HEK293 (cell line): ENCODE results near the gene PES1.

Source experiments
- CTCF ChIA-PET: fragments of 350-600 bp; formaldehyde crosslinking; extraction: SDS; loops from one replicate; lab custom pipeline; 2021; ENCODE audit warnings: antibody characterized with exemption; lab: Yijun Ruan, JAX
- POLR2A ChIA-PET: fragments of 300-600 bp; formaldehyde crosslinking; extraction: SDS; loops from one replicate; lab custom pipeline; 2020; ENCODE audit warnings: antibody characterized with exemption, inconsistent platforms; lab: Yijun Ruan, JAX
- H3K27ac ChIP-seq: fragments of 200-500 bp; sonication (Bioruptor generic); 2 replicates; pipeline ENCODE4 v1.5.1; 2014; ENCODE audit warnings: low read depth, low read length, control low read depth, inconsistent platforms; ENCODE audit errors: extremely low read depth
- H3K36me3 ChIP-seq, 2 experiments: fragments of 200-500 bp in 1 of 2; sonication (Bioruptor generic) in 1 of 2; 1 replicate in 1 of 2; 2 replicates in 1 of 2; pipeline ENCODE4 v1.5.1; 2014 to 2017; ENCODE audit warnings: inconsistent platforms in 2 of 2, low read length in 2 of 2; ENCODE audit not compliant: control insufficient read depth in 2 of 2, insufficient read depth in 1 of 2
- H3K4me1 ChIP-seq: fragments of 200-500 bp; sonication (Bioruptor generic); 2 replicates; pipeline ENCODE4 v1.5.1; 2014; ENCODE audit warnings: mild to moderate bottlenecking, low read length, inconsistent platforms; ENCODE audit not compliant: control insufficient read depth, insufficient read depth
- H3K4me3 ChIP-seq: 2 replicates; pipeline ENCODE4 v1.5.1; 2011; ENCODE audit warnings: low read depth, mild to moderate bottlenecking, control low read depth, low read length, moderate library complexity
- H3K9me3 ChIP-seq: fragments of 200-500 bp; sonication (Bioruptor generic); 2 replicates; pipeline ENCODE4 v1.5.1; 2014; ENCODE audit warnings: low read depth, low read length, inconsistent platforms; ENCODE audit not compliant: control insufficient read depth, insufficient read depth
- BCL11B ChIP-seq: fragments of 450-650 bp; formaldehyde crosslinking; IDR thresholded peaks from 2 replicates; pipeline ENCODE4 v1.5.1; 2016; ENCODE audit warnings: low read depth, missing biosample characterization, missing genetic modification characterization
- ELK4 ChIP-seq: IDR thresholded peaks from 2 replicates; pipeline ENCODE4 v1.6.1; 2011; ENCODE audit warnings: mild to moderate bottlenecking, low read depth, low read length, borderline replicate concordance
- GLIS2 ChIP-seq: fragments of 450-650 bp; formaldehyde crosslinking; IDR thresholded peaks from 2 replicates; pipeline ENCODE4 v1.5.1; 2016; ENCODE audit warnings: missing biosample characterization, missing genetic modification characterization
- IKZF3 ChIP-seq: fragments of 450-650 bp; IDR thresholded peaks from 2 replicates; pipeline ENCODE4 v1.5.0; 2018; ENCODE audit warnings: missing biosample characterization, mild to moderate bottlenecking, missing genetic modification characterization, moderate library complexity
- KLF1 ChIP-seq: fragments of 450-650 bp; formaldehyde crosslinking; IDR thresholded peaks from 2 replicates; pipeline ENCODE4 v1.5.1; 2016; ENCODE audit warnings: missing biosample characterization, missing genetic modification characterization
- RBAK ChIP-seq: fragments of 450-650 bp; formaldehyde crosslinking; IDR thresholded peaks from 2 replicates; pipeline ENCODE4 v1.5.1; 2016; ENCODE audit warnings: missing biosample characterization, missing genetic modification characterization
- SCRT1 ChIP-seq: fragments of 450-650 bp; formaldehyde crosslinking; IDR thresholded peaks from 2 replicates; pipeline ENCODE4 v1.5.1; 2016; ENCODE audit warnings: missing biosample characterization, missing genetic modification characterization, borderline replicate concordance
- SP2 ChIP-seq: fragments of 450-650 bp; formaldehyde crosslinking; IDR thresholded peaks from 2 replicates; pipeline ENCODE4 v1.5.1; 2016; ENCODE audit warnings: missing biosample characterization, missing genetic modification characterization
- ZFP3 ChIP-seq: fragments of 450-650 bp; formaldehyde crosslinking; IDR thresholded peaks from 2 replicates; pipeline ENCODE4 v1.5.1; 2016; ENCODE audit warnings: low read depth, missing biosample characterization, missing genetic modification characterization
- ZIC2 ChIP-seq: fragments of 450-650 bp; formaldehyde crosslinking; IDR thresholded peaks from 2 replicates; pipeline ENCODE4 v1.5.1; 2016; ENCODE audit warnings: missing biosample characterization, missing genetic modification characterization
- ZNF132 ChIP-seq: fragments of 450-650 bp; formaldehyde crosslinking; IDR thresholded peaks from 2 replicates; pipeline ENCODE4 v1.5.1; 2017; ENCODE audit warnings: missing biosample characterization, missing genetic modification characterization, borderline replicate concordance
- ZNF140 ChIP-seq: fragments of 450-650 bp; formaldehyde crosslinking; IDR thresholded peaks from 2 replicates; pipeline ENCODE4 v1.5.1; 2016; ENCODE audit warnings: missing biosample characterization, missing genetic modification characterization
- ZNF23 ChIP-seq: fragments of 450-650 bp; formaldehyde crosslinking; IDR thresholded peaks from 2 replicates; pipeline ENCODE4 v1.5.1; 2016; ENCODE audit warnings: missing biosample characterization, missing genetic modification characterization, borderline replicate concordance
- ZNF404 ChIP-seq: fragments of 450-650 bp; formaldehyde crosslinking; IDR thresholded peaks from 2 replicates; pipeline ENCODE4 v1.5.1; 2017; ENCODE audit warnings: missing biosample characterization, missing genetic modification characterization
- ZNF473 ChIP-seq: fragments of 450-650 bp; formaldehyde crosslinking; IDR thresholded peaks from 2 replicates; pipeline ENCODE4 v1.5.1; 2017; ENCODE audit warnings: missing biosample characterization, missing genetic modification characterization
- ZNF501 ChIP-seq: fragments of 450-650 bp; formaldehyde crosslinking; IDR thresholded peaks from 2 replicates; pipeline ENCODE4 v1.5.1; 2016; ENCODE audit warnings: missing biosample characterization, missing genetic modification characterization
- ZNF518A ChIP-seq: fragments of 450-650 bp; formaldehyde crosslinking; conservative IDR thresholded peaks from 2 replicates; pipeline ENCODE4 v1.5.1; 2016; ENCODE audit warnings: low read depth, missing biosample characterization, missing genetic modification characterization
- ZNF529 ChIP-seq: fragments of 450-650 bp; formaldehyde crosslinking; IDR thresholded peaks from 2 replicates; pipeline ENCODE4 v1.5.1; 2017; ENCODE audit warnings: missing genetic modification characterization, missing biosample characterization; ENCODE audit not compliant: insufficient replicate concordance
- ZNF558 ChIP-seq: fragments of 450-650 bp; formaldehyde crosslinking; IDR thresholded peaks from 2 replicates; pipeline ENCODE4 v1.5.1; 2016; ENCODE audit warnings: missing biosample characterization, missing genetic modification characterization
- ZNF600 ChIP-seq: fragments of 450-650 bp; formaldehyde crosslinking; IDR thresholded peaks from 2 replicates; pipeline ENCODE4 v1.5.1; 2016; ENCODE audit warnings: missing biosample characterization, missing genetic modification characterization
- ZNF654 ChIP-seq: fragments of 450-650 bp; formaldehyde crosslinking; IDR thresholded peaks from 2 replicates; pipeline ENCODE4 v1.5.1; 2016; ENCODE audit warnings: low read depth, missing biosample characterization, missing genetic modification characterization
- TF ChIP-seq, protein P1 (sequence below): fragments of 450-650 bp; formaldehyde crosslinking; IDR thresholded peaks from 2 replicates; pipeline ENCODE4 v1.5.1; 2016; ENCODE audit warnings: missing biosample characterization, missing genetic modification characterization
- TF ChIP-seq, protein P2 (sequence below): fragments of 450-650 bp; formaldehyde crosslinking; conservative IDR thresholded peaks from 2 replicates; pipeline ENCODE4 v1.5.1; 2016; ENCODE audit warnings: low read depth, missing biosample characterization, missing genetic modification characterization

Gene PES1

GRCh38 chr22:30636226-30637077, 44.7 kb upstream of the PES1 start (continued):
- TF ChIP-seq ZNF518A (tag by site-specific recombination): no peak
- TF ChIP-seq RBAK (tag by site-specific recombination): no peak
- no peak for TF ChIP-seq ELK4
- TF ChIP-seq ZFP3 (tag by site-specific recombination): no peak
- no peak for TF ChIP-seq ZNF132 (tag by site-specific recombination)
- TF ChIP-seq BCL11B: no peak
- no peak; the same call in none of the 2 replicates for TF ChIP-seq GLIS2 (tag by site-specific recombination)
- no peak for TF ChIP-seq ZNF529 (tag by site-specific recombination)
- no peak for TF ChIP-seq ZNF654 (tag by site-specific recombination)
- TF ChIP-seq ZNF501 (tag by site-specific recombination): no peak
- no peak for TF ChIP-seq ZNF600
- TF ChIP-seq ZIC2 (tag by site-specific recombination): peak; percentile 36
- TF ChIP-seq SCRT1 (tag by site-specific recombination): peak; percentile 9; the same call in 1 of the 2 replicates

DNA sequence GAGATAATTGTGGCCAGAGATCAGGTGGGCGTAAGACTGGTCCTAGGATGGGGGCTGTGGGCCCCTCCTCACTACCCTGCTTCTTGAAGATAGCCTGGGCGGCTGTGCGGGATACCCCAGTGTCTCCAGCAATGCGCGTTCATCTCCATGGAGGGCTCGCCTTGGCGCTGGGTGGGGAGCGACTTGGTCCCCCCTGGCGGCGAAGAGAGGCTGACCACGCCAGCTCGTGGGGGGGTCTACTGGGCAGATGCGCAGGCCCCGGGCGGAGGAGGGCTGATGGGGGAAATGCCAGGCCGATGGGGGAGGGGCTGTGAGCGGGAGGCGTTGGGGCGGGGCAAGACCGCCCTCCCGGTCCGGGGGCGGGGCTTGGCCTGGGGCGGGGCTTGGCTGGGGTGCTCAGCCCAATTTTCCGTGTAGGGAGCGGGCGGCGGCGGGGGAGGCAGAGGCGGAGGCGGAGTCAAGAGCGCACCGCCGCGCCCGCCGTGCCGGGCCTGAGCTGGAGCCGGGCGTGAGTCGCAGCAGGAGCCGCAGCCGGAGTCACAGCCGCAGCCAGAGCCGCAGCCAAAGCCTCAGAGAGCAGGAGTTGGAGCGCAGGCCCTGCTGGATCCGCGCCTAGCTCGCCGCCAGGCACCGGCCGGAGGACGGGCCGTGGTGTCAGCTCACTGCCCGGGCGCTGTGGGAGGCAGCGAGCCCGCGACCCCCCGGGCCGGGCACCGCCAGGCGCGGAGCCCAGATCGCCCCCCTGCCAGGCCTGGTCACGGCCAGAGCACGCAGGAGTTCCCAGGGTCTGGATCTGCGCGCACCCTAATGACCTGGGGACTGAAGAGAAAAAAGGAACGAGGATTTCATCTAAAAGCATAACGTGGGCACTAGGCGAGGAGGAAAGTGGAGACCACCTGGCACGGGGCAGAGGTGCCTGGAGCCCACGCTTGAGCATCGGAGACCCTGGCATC, 43.8 kb upstream of the PES1 start, which contains the start of gene SLC35E4:
Gene SLC35E4, plus strand, starts transcription at position 509 of the 953 bp plus-strand sequence. CDS start 670 bp downstream, outside the sequence.
- peaks cover 9% of the 10 kb centered on the region for H3K4me1 ChIP-seq
- ChIA-PET POLR2A (interaction anchor here (0.7 to 1.9 kb wide), 12 partner anchors 10 to 524 kb away, joined by 3 to 11 read pairs (median 4); partner anchors contain the start of genes DUSP18, OSBP2, PES1 and RNF185), CTCF (interaction anchor here (0.5 to 4.1 kb wide), 43 partner anchors 9 to 515 kb away, joined by 3 to 100 read pairs (median 6); partner anchors contain the start of genes DUSP18 and OSBP2)
- H3K9me3 ChIP-seq: no peaks in the 10 kb centered on the region
- H3K27ac ChIP-seq: peak within 1 kb of the TSS; percentile 78
- no peaks in the 10 kb centered on the region for H3K36me3 ChIP-seq
- H3K4me3 ChIP-seq: peak within 1 kb of the TSS; percentile 59
- TF ChIP-seq, protein P1, sequence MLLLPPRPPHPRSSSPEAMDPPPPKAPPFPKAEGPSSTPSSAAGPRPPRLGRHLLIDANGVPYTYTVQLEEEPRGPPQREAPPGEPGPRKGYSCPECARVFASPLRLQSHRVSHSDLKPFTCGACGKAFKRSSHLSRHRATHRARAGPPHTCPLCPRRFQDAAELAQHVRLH: no peak
- TF ChIP-seq SP2 (tag by site-specific recombination) (peak; percentile 86), BCL11B (no peak), IKZF3 (tag by site-specific recombination) (peak; percentile 49; the same call in 1 of the 2 replicates), KLF1 (tag by site-specific recombination) (peak; percentile 37; the same call in 1 of the 2 replicates), ZNF23 (tag by site-specific recombination) (no peak), ZNF140 (no peak), ZNF654 (tag by site-specific recombination) (no peak), ZNF558 (no peak), ZNF404 (tag by site-specific recombination) (no peak), ZNF473 (tag by site-specific recombination) (no peak)
- TF ChIP-seq, protein P2, sequence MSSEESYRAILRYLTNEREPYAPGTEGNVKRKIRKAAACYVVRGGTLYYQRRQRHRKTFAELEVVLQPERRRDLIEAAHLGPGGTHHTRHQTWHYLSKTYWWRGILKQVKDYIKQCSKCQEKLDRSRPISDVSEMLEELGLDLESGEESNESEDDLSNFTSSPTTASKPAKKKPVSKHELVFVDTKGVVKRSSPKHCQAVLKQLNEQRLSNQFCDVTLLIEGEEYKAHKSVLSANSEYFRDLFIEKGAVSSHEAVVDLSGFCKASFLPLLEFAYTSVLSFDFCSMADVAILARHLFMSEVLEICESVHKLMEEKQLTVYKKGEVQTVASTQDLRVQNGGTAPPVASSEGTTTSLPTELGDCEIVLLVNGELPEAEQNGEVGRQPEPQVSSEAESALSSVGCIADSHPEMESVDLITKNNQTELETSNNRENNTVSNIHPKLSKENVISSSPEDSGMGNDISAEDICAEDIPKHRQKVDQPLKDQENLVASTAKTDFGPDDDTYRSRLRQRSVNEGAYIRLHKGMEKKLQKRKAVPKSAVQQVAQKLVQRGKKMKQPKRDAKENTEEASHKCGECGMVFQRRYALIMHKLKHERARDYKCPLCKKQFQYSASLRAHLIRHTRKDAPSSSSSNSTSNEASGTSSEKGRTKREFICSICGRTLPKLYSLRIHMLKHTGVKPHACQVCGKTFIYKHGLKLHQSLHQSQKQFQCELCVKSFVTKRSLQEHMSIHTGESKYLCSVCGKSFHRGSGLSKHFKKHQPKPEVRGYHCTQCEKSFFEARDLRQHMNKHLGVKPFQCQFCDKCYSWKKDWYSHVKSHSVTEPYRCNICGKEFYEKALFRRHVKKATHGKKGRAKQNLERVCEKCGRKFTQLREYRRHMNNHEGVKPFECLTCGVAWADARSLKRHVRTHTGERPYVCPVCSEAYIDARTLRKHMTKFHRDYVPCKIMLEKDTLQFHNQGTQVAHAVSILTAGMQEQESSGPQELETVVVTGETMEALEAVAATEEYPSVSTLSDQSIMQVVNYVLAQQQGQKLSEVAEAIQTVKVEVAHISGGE (tag by site-specific recombination): 0 out of 2 replicates have a peak, but pooled peaks have one; percentile 23
